SH-SY5Y (cell line): Measurements from ENCODE around the gene DOK7.

Experiments
- GATA2 ChIP-seq: IDR thresholded peaks from 2 replicates; pipeline ENCODE4 v1.6.1; 2011; ENCODE audit warnings: mild to moderate bottlenecking, low read depth, low read length
- GATA3 ChIP-seq: IDR thresholded peaks from 2 replicates; pipeline ENCODE4 v1.6.1; 2011; ENCODE audit warnings: low read depth, mild to moderate bottlenecking, low read length, moderate library complexity

- TF ChIP-seq GATA2, result no peak
- TF ChIP-seq GATA3, result no peak
These were observed 34.6 kb downstream of the DOK7 start for GRCh38 chr4:3497523-3498389.
